RWPE2 (cell line): ENCODE results near the gene CPOX.
A peak's percentile ranks its signal among the peaks of the same experiment; 100 is the strongest.

Experiments used
- ATAC-seq: fragments of 200-7000 bp; cut with Tn5 transposase; 3 replicates; pipeline ENCODE4 v1.9.1; 2021; ENCODE audit warnings: low read depth
- DNase-seq: peaks from one replicate; pipeline ENCODE4 v3.0.0-alpha.2; 2020; ENCODE audit warnings: low spot score
- H3K27ac ChIP-seq: fragments of 450-650 bp; 2 replicates; pipeline ENCODE4 v1.5.1; 2017; ENCODE audit warnings: mild to moderate bottlenecking; ENCODE audit not compliant: poor library complexity, severe bottlenecking
- H3K27me3 ChIP-seq: fragments of 250-450 bp; sonication (Bioruptor Pico); 2 replicates; pipeline ENCODE4 v1.5.1; 2021; ENCODE audit warnings: mild to moderate bottlenecking, moderate library complexity; ENCODE audit not compliant: insufficient read depth, poor library complexity, severe bottlenecking
- H3K36me3 ChIP-seq: fragments of 250-450 bp; sonication (Bioruptor Pico); 2 replicates; pipeline ENCODE4 v1.5.1; 2020; ENCODE audit warnings: low read depth, mild to moderate bottlenecking, moderate library complexity
- H3K4me1 ChIP-seq: fragments of 250-450 bp; sonication (Bioruptor Pico); 2 replicates; pipeline ENCODE4 v1.5.1; 2021; ENCODE audit warnings: mild to moderate bottlenecking, moderate library complexity; ENCODE audit not compliant: insufficient read depth, poor library complexity, severe bottlenecking
- H3K4me3 ChIP-seq: fragments of 250-450 bp; sonication (Bioruptor Pico); 2 replicates; pipeline ENCODE4 v1.5.1; 2021; ENCODE audit warnings: mild to moderate bottlenecking, moderate library complexity; ENCODE audit not compliant: severe bottlenecking
- H3K9me3 ChIP-seq: fragments of 250-450 bp; sonication (Bioruptor Pico); 2 replicates; pipeline ENCODE4 v1.5.1; 2021; ENCODE audit warnings: mild to moderate bottlenecking, moderate library complexity; ENCODE audit not compliant: severe bottlenecking
- CTCF ChIP-seq: fragments of 450-650 bp; IDR thresholded peaks from one replicate; pipeline ENCODE4 v1.5.1; 2017; ENCODE audit warnings: mild to moderate bottlenecking, moderate library complexity; ENCODE audit not compliant: poor library complexity, severe bottlenecking

Gene CPOX

GRCh38 chr3:98596087-98596486 lies 2.7 kb upstream of the CPOX start:
- no peaks in the 10 kb centered on the region for H3K4me1 ChIP-seq
- no peaks in the 10 kb centered on the region for H3K9me3 ChIP-seq
- H3K27ac ChIP-seq: no peak overlapping the region
- DNase-seq (no peak), ATAC-seq (no peak)
- H3K27me3 ChIP-seq: no peaks in the 10 kb centered on the region
- H3K4me3 ChIP-seq: no peak overlapping the region
- H3K36me3 ChIP-seq: peaks cover 3% of the 10 kb centered on the region; the same call in 1 of the 2 replicates
- TF ChIP-seq CTCF: no peak

- no peak overlapping the region for H3K4me3 ChIP-seq
- H3K27ac ChIP-seq: no peak overlapping the region
- H3K36me3 ChIP-seq: peaks cover 17% of the 10 kb centered on the region
- H3K9me3 ChIP-seq: no peaks in the 10 kb centered on the region
- ATAC-seq (no peak), DNase-seq (no peak)
- no peak for TF ChIP-seq CTCF
- H3K27me3 ChIP-seq: no peaks in the 10 kb centered on the region
- H3K4me1 ChIP-seq: no peaks in the 10 kb centered on the region
Observed at GRCh38 chr3:98594628-98595324, 1.4 kb upstream of the CPOX start.

GRCh38 chr3:98592345-98592935 lies 971 bp downstream of the CPOX start:
- Histone ChIP-seq H3K4me1 (no peaks in the 10 kb centered on the region), H3K36me3 (peaks cover 35% of the 10 kb centered on the region), H3K27ac (no peak overlapping the region), H3K4me3 (peak overlapping the region; percentile 88), H3K9me3 (no peaks in the 10 kb centered on the region), H3K27me3 (no peaks in the 10 kb centered on the region)
- DNase-seq (no peak), ATAC-seq (no peak; the same call in 2 of the 3 replicates)
- TF ChIP-seq CTCF: no peak

GRCh38 chr3:98589331-98590036 lies 3.9 kb downstream of the CPOX start:
- Histone ChIP-seq H3K36me3 (peaks cover 60% of the 10 kb centered on the region), H3K4me1 (no peaks in the 10 kb centered on the region), H3K4me3 (no peak overlapping the region), H3K27me3 (no peaks in the 10 kb centered on the region), H3K27ac (no peak overlapping the region), H3K9me3 (no peaks in the 10 kb centered on the region)
- DNase-seq: no peak
- no peak for ATAC-seq
- TF ChIP-seq CTCF: no peak

GRCh38 chr3:98588065-98588464 lies 5.3 kb downstream of the CPOX start:
- Histone ChIP-seq H3K27ac (no peak overlapping the region), H3K36me3 (peaks cover 65% of the 10 kb centered on the region), H3K9me3 (no peaks in the 10 kb centered on the region), H3K4me3 (no peak overlapping the region), H3K4me1 (no peaks in the 10 kb centered on the region), H3K27me3 (no peaks in the 10 kb centered on the region)
- DNase-seq: no peak
- TF ChIP-seq CTCF: peak; percentile 45
- ATAC-seq: no peak
